Upper lobe of left lung (tissue), 4 donors: ENCODE results near the gene VEGFB.

Experiments
- POLR2AphosphoS5 ChIP-seq, 2 donors: sonication (generic); formaldehyde crosslinking; IDR thresholded peaks; one replicate each; pipeline ENCODE4 v1.5.1; 2017; ENCODE audit warnings: antibody characterized with exemption in 2 of 2
- TF ChIP-seq, protein P1 (sequence below), 6 experiments: fragments of 450-650 bp in 4 of 6; fragments of 200-600 bp in 2 of 6; sonication (generic) in 2 of 6; IDR thresholded peaks; one replicate each; pipeline ENCODE4 v1.5.1; 2016 to 2019; ENCODE audit warnings: antibody characterized with exemption in 6 of 6

DNA sequence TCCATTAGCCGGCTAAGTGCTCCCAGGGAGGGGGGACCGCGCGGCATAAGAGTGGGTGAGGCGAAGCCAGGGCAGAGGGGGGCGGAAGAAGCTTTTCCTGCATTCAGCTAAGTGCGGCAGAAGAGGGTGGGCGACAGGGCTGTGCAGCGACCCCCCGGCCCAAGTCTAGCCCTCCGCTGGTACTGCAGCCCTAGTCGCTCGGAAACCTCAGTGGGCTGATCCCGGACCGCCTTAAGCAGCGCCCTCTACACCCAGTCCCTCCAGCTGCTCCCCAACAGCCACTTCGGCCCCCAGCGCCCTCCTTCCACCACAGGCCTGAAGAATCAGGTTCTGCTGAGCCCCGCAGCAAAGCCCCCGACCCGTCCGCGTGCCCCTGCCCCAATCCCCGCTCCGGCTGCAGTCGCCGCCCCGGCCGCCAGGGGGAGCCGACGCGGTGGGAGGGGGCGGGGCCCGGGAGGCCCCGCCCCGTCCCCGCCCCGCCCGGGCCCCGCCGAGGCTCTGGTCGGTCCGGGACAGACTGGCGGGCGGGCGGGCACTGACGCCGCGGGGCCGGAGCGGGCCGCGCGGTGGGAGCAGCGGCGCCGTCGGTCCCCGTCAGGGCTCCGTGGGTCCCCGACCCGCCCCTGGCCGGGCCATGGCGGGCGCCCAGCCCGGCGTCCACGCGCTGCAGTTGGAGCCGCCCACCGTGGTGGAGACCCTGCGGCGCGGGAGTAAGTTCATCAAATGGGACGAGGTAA is 16.8 kb downstream of the VEGFB start, which contains the start of gene PLCB3:
- TF ChIP-seq, protein P1, sequence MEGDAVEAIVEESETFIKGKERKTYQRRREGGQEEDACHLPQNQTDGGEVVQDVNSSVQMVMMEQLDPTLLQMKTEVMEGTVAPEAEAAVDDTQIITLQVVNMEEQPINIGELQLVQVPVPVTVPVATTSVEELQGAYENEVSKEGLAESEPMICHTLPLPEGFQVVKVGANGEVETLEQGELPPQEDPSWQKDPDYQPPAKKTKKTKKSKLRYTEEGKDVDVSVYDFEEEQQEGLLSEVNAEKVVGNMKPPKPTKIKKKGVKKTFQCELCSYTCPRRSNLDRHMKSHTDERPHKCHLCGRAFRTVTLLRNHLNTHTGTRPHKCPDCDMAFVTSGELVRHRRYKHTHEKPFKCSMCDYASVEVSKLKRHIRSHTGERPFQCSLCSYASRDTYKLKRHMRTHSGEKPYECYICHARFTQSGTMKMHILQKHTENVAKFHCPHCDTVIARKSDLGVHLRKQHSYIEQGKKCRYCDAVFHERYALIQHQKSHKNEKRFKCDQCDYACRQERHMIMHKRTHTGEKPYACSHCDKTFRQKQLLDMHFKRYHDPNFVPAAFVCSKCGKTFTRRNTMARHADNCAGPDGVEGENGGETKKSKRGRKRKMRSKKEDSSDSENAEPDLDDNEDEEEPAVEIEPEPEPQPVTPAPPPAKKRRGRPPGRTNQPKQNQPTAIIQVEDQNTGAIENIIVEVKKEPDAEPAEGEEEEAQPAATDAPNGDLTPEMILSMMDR (IDR thresholded peaks at IDR 0.05) = peak; percentile 93 to 99 (median 94)
- TF ChIP-seq POLR2AphosphoS5 (IDR thresholded peaks at IDR 0.05) = peak in 1 of 2 donors; percentile 53
